K562 (cell line): Measurements from ENCODE around the gene PUDP. TPM values are rescaled to one million over a fixed set of nuclear protein-coding genes. Genes with fewer than 3 reads are reported as not detected.

Source experiments
- ATAC-seq: fragments of 200-7000 bp; cut with Tn5 transposase; 3 replicates; pipeline ENCODE4 v1.9.1; 2020; ENCODE audit warnings: moderate library complexity
- BruUV-seq: library from RNA; stranded (reverse); fragments of 400-500 nt; replicated peaks from 2 replicates; lab custom pipeline; 2021; lab: Mats Ljungman, UMichigan
- CTCF ChIA-PET: fragments of 300-600 bp; formaldehyde crosslinking; extraction: SDS; loops from one replicate; lab custom pipeline; 2021; ENCODE audit warnings: low intra/inter-chr PET ratio; lab: Yijun Ruan, JAX
- POLR2A ChIA-PET: fragments of 300-600, 350-650 bp; sonication (Branson Sonifier 250); formaldehyde crosslinking; extraction: SDS; loops from one replicate; lab custom pipeline; 2021; ENCODE audit warnings: antibody characterized with exemption, inconsistent platforms; lab: Yijun Ruan, JAX
- DNase-seq, 4 experiments: peaks; one replicate each; pipeline versions ENCODE4 v3.0.0 to v3.0.0-alpha.2; 2011 to 2018; ENCODE audit warnings: low spot score in 3 of 4, mixed read lengths in 3 of 4; ENCODE audit errors: extremely low read depth in 1 of 4
- FAIRE-seq: peaks from 2 replicates; lab custom pipeline; 2011; peaks lifted over from hg19 to GRCh38; lab: Jason Lieb, UNC
- H2AFZ ChIP-seq: 2 replicates; pipeline ENCODE4 v1.6.0; 2011; ENCODE audit warnings: low read depth, low read length, control low read depth, inconsistent platforms
- H3K27ac ChIP-seq: fragments of 200-600 bp; 3 replicates; pipeline ENCODE4 v1.8.0; 2011; ENCODE audit warnings: low read depth, mild to moderate bottlenecking, control low read depth, inconsistent platforms, low read length, moderate library complexity, mixed read lengths; ENCODE audit errors: extremely low read depth
- H3K27me3 ChIP-seq, 2 experiments: fragments of 300-600 bp in 1 of 2; 2 replicates in 1 of 2; 3 replicates in 1 of 2; pipeline versions ENCODE4 v1.6.0 to v1.8.0; 2011; ENCODE audit warnings: inconsistent platforms in 2 of 2, low read length in 2 of 2, mild to moderate bottlenecking in 1 of 2, mixed read lengths in 1 of 2, moderate library complexity in 1 of 2; ENCODE audit not compliant: control insufficient read depth in 2 of 2, insufficient read depth in 2 of 2
- H3K36me3 ChIP-seq: fragments of 300-600 bp; 3 replicates; pipeline ENCODE4 v1.8.0; 2011; ENCODE audit warnings: mild to moderate bottlenecking, low read length, inconsistent platforms; ENCODE audit not compliant: control insufficient read depth, insufficient read depth
- H3K4me1 ChIP-seq, 2 experiments: fragments of 200-600 bp in 1 of 2; replicated peaks in 1 of 2; 2 replicates in 1 of 2; 3 replicates in 1 of 2; pipeline versions ENCODE4 v1.5.1 to v1.8.0; 2011; ENCODE audit warnings: inconsistent platforms in 2 of 2, low read length in 2 of 2, mild to moderate bottlenecking in 1 of 2, mixed read lengths in 1 of 2, moderate library complexity in 1 of 2; ENCODE audit not compliant: control insufficient read depth in 2 of 2, insufficient read depth in 2 of 2
- H3K4me2 ChIP-seq: 2 replicates; pipeline ENCODE4 v1.6.1; 2011; ENCODE audit warnings: low read length, control low read depth, inconsistent platforms, mixed read lengths; ENCODE audit not compliant: insufficient read depth
- H3K4me3 ChIP-seq: fragments of 200-600 bp; sonication (generic), shearing (Covaris generic); 2 replicates; pipeline ENCODE4 v1.5.1; 2016; ENCODE audit warnings: control low read depth, inconsistent platforms
- H3K79me2 ChIP-seq: fragments of 200-600 bp; 3 replicates; pipeline ENCODE4 v1.8.0; 2011; ENCODE audit warnings: low read length, inconsistent platforms; ENCODE audit not compliant: control insufficient read depth, insufficient read depth
- H3K9ac ChIP-seq, 2 experiments: 2 replicates each; pipeline versions ENCODE4 v1.6.0 to v1.6.1; 2011; ENCODE audit warnings: low read depth in 2 of 2, low read length in 2 of 2, control low read depth in 1 of 2, inconsistent platforms in 1 of 2, mild to moderate bottlenecking in 1 of 2, mixed read lengths in 1 of 2; ENCODE audit not compliant: insufficient read depth in 1 of 2
- H3K9me1 ChIP-seq: one replicate; pipeline ENCODE4 v1.6.0; 2011; ENCODE audit warnings: inconsistent platforms, mild to moderate bottlenecking, low read length, moderate library complexity; ENCODE audit not compliant: control insufficient read depth, insufficient read depth
- H3K9me3 ChIP-seq: replicated peaks from 2 replicates; pipeline ENCODE4 v1.5.1; 2011; ENCODE audit warnings: low read depth, low read length, inconsistent platforms; ENCODE audit not compliant: control insufficient read depth, insufficient read depth
- H4K20me1 ChIP-seq: replicated peaks from 2 replicates; pipeline ENCODE4 v1.6.1; 2011; ENCODE audit warnings: low read length, inconsistent platforms, mixed read lengths; ENCODE audit not compliant: control insufficient read depth, insufficient read depth
- CHD7 ChIP-seq: fragments of 200-600 bp; sonication (generic); IDR thresholded peaks from one replicate; pipeline ENCODE4 v1.6.1; 2012; ENCODE audit warnings: mild to moderate bottlenecking, low read depth, low read length, inconsistent platforms
- CTCFL ChIP-seq: IDR thresholded peaks from 2 replicates; pipeline ENCODE4 v1.6.1; 2011; ENCODE audit warnings: borderline replicate concordance, low read depth, mild to moderate bottlenecking, moderate library complexity, low read length; ENCODE audit not compliant: insufficient read depth, poor library complexity, severe bottlenecking
- MBD1 ChIP-seq: fragments of 250-450 bp; sonication (Bioruptor Pico); IDR thresholded peaks from 2 replicates; pipeline ENCODE4 v1.8.0; 2022; ENCODE audit warnings: inconsistent platforms
- SRSF1 ChIP-seq: fragments of 200-400 bp; formaldehyde crosslinking; IDR thresholded peaks from 2 replicates; pipeline ENCODE4 v1.6.1; 2017; ENCODE audit warnings: mild to moderate bottlenecking, low read depth, low read length, moderate library complexity
- ZNF121 ChIP-seq: sonication (generic); formaldehyde crosslinking; conservative IDR thresholded peaks from 2 replicates; pipeline ENCODE4 v1.8.0; 2022; ENCODE audit warnings: missing genetic modification reagents
- ZNF431 ChIP-seq: sonication (generic); formaldehyde crosslinking; IDR thresholded peaks from 2 replicates; pipeline ENCODE4 v1.8.0; 2022; ENCODE audit warnings: mild to moderate bottlenecking, missing genetic modification reagents
- ZNF445 ChIP-seq: fragments of 250-450 bp; sonication (Bioruptor Pico); IDR thresholded peaks from 2 replicates; pipeline ENCODE4 v1.4.0; 2020; ENCODE audit warnings: low read depth, mild to moderate bottlenecking, moderate library complexity
- WGBS: fragments of 100-300 bp; shearing (Covaris generic); methylation state at CpG from one replicate; pipeline ENCODE4 v1.1.6; 2016; ENCODE audit warnings: low coverage, mixed read lengths; ENCODE audit not compliant: insufficient coverage; ENCODE audit errors: missing lambda C conversion rate; 5-methylcytosine and 5-hydroxymethylcytosine counted together
- in situ Hi-C: fragments of 300-500 bp; cut with MboI; formaldehyde crosslinking; loops from 4 replicates; pipeline ENCODE4 v1.15.0; 2018; ENCODE audit warnings: inconsistent platforms, mixed read lengths
- intact Hi-C: fragments of 100-400 bp; cut with micrococcal nuclease; formaldehyde crosslinking; loops from 2 replicates; pipeline ENCODE4 v1.14.2; 2022
- polyA plus RNA-seq, 8 experiments: library from polyadenylated mRNA; depleted of rRNA in 4 of 8; stranded (reverse) in 5 of 8; unstranded in 3 of 8; fragments of >200 nt; fragmentation: Nextera tagmentation in 2 of 8; fragmentation: Illumina TruSeq in 1 of 8; extraction: Ambion mirVana in 2 of 8; extraction: Trizol in 1 of 8; gene quantifications; 2 replicates each; pipeline versions ENCODE4 v1.2.1 to v1.2.3, GENCODE V29; 2011 to 2014; ENCODE audit warnings: inconsistent platforms in 1 of 8, missing spikeins in 1 of 8
- total RNA-seq, 7 experiments: library from RNA; depleted of rRNA in 6 of 7; stranded (reverse); fragments of >200 nt in 6 of 7; fragmentation: Illumina TruSeq in 2 of 7; extraction: Trizol in 2 of 7; gene quantifications; 2 replicates each; pipeline versions ENCODE4 v1.2.1 to v1.2.3, GENCODE V29; 2011 to 2021; ENCODE audit warnings: low replicate concordance in 1 of 7

Gene PUDP
- total and polyA plus RNA-seq, 9 of the 15 experiments (the other 6 are each of a cell fraction or from before 2014, with no cell fraction given), result 13.6 to 63.0 (median 29.2) TPM

- ChIA-PET POLR2A (no interaction called here), CTCF (no interaction called here)
- Histone ChIP-seq H3K27ac (no peak overlapping the region), H2AFZ (no peak overlapping the region), H3K4me2 (no peak overlapping the region), H3K9me1 (no peaks in the 10 kb centered on the region), H4K20me1 (no peaks in the 10 kb centered on the region), H3K79me2 (no peaks in the 10 kb centered on the region; the same call in 2 of the 3 replicates), H3K27me3 (no peaks in the 10 kb centered on the region), H3K9me3 (no peaks in the 10 kb centered on the region), H3K4me3 (no peak overlapping the region), H3K9ac (no peak overlapping the region), H3K36me3 (peaks cover 12% of the 10 kb centered on the region; the same call in 2 of the 3 replicates), H3K4me1 (no peaks in the 10 kb centered on the region)
- BruUV-seq, result no TSS peak
- in situ Hi-C loops (no loop called here), intact Hi-C loops (no loop called here)
- WGBS, result 82% methylated on average over 6 of the region's 12 CpGs
- DNase-seq (no peak), ATAC-seq (no peak), FAIRE-seq (no peak)
- TF ChIP-seq CTCFL (no peak), ZNF445 (CRISPR knock-in tag) (no peak), MBD1 (no peak), SRSF1 (no peak), ZNF431 (no peak), ZNF121 (no peak), CHD7 (no peak)
These were observed 71.7 kb downstream of the PUDP start for GRCh38 chrX:7076245-7076661.
